Duodenal mucosa (tissue), 2 donors: ENCODE results near the gene SREBF1.

Source experiments
- H3K27ac ChIP-seq: one replicate; pipeline ENCODE4 v1.7.0; 2013; ENCODE audit warnings: low read depth, low read length
- H3K27me3 ChIP-seq, 2 donors: one replicate each; pipeline ENCODE4 v1.7.0; 2013; ENCODE audit warnings: low read length in 2 of 2, control low read depth in 1 of 2; ENCODE audit not compliant: insufficient read depth in 2 of 2, control insufficient read depth in 1 of 2
- H3K36me3 ChIP-seq, 2 donors: one replicate each; pipeline ENCODE4 v1.7.0; 2013; ENCODE audit warnings: low read length in 2 of 2, control low read depth in 1 of 2; ENCODE audit not compliant: insufficient read depth in 2 of 2, control insufficient read depth in 1 of 2
- H3K4me1 ChIP-seq, 2 donors: one replicate each; pipeline ENCODE4 v1.7.0; 2013; ENCODE audit warnings: low read length in 2 of 2, control low read depth in 1 of 2; ENCODE audit not compliant: insufficient read depth in 2 of 2, control insufficient read depth in 1 of 2
- H3K4me3 ChIP-seq, 2 donors: one replicate each; pipeline ENCODE4 v1.7.0; 2013; ENCODE audit warnings: low read length in 2 of 2, low read depth in 1 of 2
- H3K9ac ChIP-seq, 2 donors: one replicate each; pipeline ENCODE4 v1.7.0; 2013; ENCODE audit warnings: low read length in 2 of 2, low read depth in 1 of 2
- H3K9me3 ChIP-seq, 2 donors: one replicate each; pipeline ENCODE4 v1.7.0; 2013; ENCODE audit warnings: low read length in 2 of 2, control low read depth in 1 of 2; ENCODE audit not compliant: control insufficient read depth in 1 of 2

SREBF1 gene

GRCh38 chr17:17762744-17763105, 74.1 kb downstream of the SREBF1 start:
- Histone ChIP-seq H3K9ac (no peak overlapping the region), H3K27ac (no peak overlapping the region), H3K36me3 (peaks cover 0 to 2% of the 10 kb centered on the region in 2 donors), H3K9me3 (no peaks in the 10 kb centered on the region), H3K4me3 (no peak overlapping the region), H3K4me1 (peaks cover 6 to 17% of the 10 kb centered on the region in 2 donors), H3K27me3 (no peaks in the 10 kb centered on the region)
